Measurements from ENCODE around the gene KIF25.

The KIF25 gene
- 0 to 0.12 (median 0) reads per million in 9 experiments for total RNA-seq

- Mint-ChIP-seq H3K4me3 (peak within 1 kb of the TSS in 1 of 2 donors; percentile 23), H3K27ac (no peak within 1 kb of the TSS)
Measured at GRCh38 chr6:167997642-167998041, at the start of gene KIF25. Gene KIF25 (plus strand): TSS chr6:167997671. CDS start chr6:168029586, 31,915 bp downstream.

GRCh38 chr6:167947716-167948115 is 49.8 kb upstream of the KIF25 start:
- H3K4me3 Mint-ChIP-seq = no peak overlapping the region
- DNase-seq (no peak), ATAC-seq (replicated peaks) (no peak)
- H3K36me3 Mint-ChIP-seq (ENCODE audit: insufficient read depth) = peaks cover 14% of the 10 kb centered on the region
- H3K27me3 Mint-ChIP-seq = no peaks in the 10 kb centered on the region
- H3K4me1 Mint-ChIP-seq (ENCODE audit: low read depth in 2 of 2) = no peaks in the 10 kb centered on the region
- H3K9me3 Mint-ChIP-seq = no peaks in the 10 kb centered on the region
- no peak overlapping the region for H3K27ac Mint-ChIP-seq

More at GRCh38 chr6:167997642-167998041, at the start of gene KIF25:
- ATAC-seq (replicated peaks) = no peak
- DNase-seq = no peak
- H3K27me3 Mint-ChIP-seq = peaks cover 0 to 41% of the 10 kb centered on the region in 2 donors
- H3K9me3 Mint-ChIP-seq = no peaks in the 10 kb centered on the region
- no peaks in the 10 kb centered on the region for H3K4me1 Mint-ChIP-seq (ENCODE audit: low read depth in 2 of 2)
- no peaks in the 10 kb centered on the region for H3K36me3 Mint-ChIP-seq (ENCODE audit: insufficient read depth)

DNA sequence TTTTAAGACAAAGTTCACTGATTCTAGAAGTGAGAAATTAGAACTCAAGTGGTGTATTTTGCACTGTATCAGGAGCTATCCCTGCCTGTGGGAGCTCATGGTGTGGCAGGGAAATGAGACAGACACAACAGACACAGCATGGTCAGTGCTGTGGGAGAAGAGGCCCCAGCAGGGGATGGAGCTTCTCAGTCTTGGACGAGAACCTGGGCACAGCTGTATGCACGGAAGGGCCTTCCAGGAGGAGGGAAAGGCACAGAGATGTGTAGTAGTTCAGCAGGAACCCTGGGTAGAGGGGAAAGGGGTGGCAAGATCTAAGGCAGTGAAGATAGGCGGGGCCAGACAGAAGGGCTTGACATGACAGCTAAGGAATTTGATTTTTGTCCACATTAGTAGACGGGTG is 48.8 kb upstream of the KIF25 start:
- Mint-ChIP-seq H3K4me1 (ENCODE audit: low read depth in 2 of 2) (no peaks in the 10 kb centered on the region), H3K4me3 (no peak overlapping the region), H3K27me3 (no peaks in the 10 kb centered on the region), H3K27ac (no peak overlapping the region), H3K36me3 (ENCODE audit: insufficient read depth) (peaks cover 14% of the 10 kb centered on the region), H3K9me3 (no peaks in the 10 kb centered on the region)
- DNase-seq (no peak), ATAC-seq (replicated peaks) (no peak)

- no peaks in the 10 kb centered on the region for H3K4me1 Mint-ChIP-seq (ENCODE audit: low read depth in 2 of 2)
- H3K27ac Mint-ChIP-seq = no peak overlapping the region
- no peak for ATAC-seq (replicated peaks)
- H3K4me3 Mint-ChIP-seq = no peak overlapping the region
- no peaks in the 10 kb centered on the region for H3K9me3 Mint-ChIP-seq
- peaks cover 14% of the 10 kb centered on the region for H3K36me3 Mint-ChIP-seq (ENCODE audit: insufficient read depth)
- no peaks in the 10 kb centered on the region for H3K27me3 Mint-ChIP-seq
- no peak for DNase-seq
Measured at GRCh38 chr6:167949121-167949684, 48.3 kb upstream of the KIF25 start.

DNA sequence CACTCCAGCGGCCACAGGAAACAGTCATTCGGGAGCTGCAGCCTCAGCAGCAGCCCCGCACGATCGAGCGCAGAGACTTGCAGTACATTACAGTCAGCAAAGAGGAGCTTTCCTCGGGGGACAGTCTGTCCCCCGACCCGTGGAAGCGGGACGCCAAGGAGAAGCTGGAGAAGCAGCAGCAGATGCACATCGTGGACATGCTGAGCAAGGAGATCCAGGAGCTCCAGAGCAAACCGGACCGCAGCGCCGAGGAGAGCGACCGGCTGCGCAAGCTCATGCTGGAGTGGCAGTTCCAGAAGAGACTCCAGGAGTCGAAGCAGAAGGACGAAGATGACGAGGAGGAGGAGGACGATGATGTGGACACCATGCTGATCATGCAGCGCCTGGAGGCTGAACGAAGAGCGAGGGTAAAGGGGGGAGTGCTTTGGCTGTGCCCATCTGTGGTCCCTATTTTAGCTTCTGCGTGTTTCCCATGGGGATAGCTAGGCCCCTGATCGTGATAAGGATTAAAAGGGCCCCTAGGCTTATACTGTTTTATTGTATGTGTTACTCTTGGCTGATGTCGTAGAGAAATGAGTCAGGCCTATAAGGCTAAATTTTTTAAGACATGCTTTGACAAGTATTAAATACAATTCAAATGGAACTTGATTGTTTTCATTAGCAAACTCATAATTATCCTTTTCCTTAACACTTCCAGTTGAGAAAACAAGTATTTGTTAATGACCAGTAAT is 45.5 kb upstream of the KIF25 start:
- H3K27ac Mint-ChIP-seq = peak overlapping the region in 1 of 2 donors; percentile 27
- DNase-seq (no peak), ATAC-seq (replicated peaks) (no peak)
- no peaks in the 10 kb centered on the region for H3K4me1 Mint-ChIP-seq (ENCODE audit: low read depth in 2 of 2)
- H3K9me3 Mint-ChIP-seq = no peaks in the 10 kb centered on the region
- no peak overlapping the region for H3K4me3 Mint-ChIP-seq
- peaks cover 14% of the 10 kb centered on the region for H3K36me3 Mint-ChIP-seq (ENCODE audit: insufficient read depth)
- no peaks in the 10 kb centered on the region for H3K27me3 Mint-ChIP-seq

DNA sequence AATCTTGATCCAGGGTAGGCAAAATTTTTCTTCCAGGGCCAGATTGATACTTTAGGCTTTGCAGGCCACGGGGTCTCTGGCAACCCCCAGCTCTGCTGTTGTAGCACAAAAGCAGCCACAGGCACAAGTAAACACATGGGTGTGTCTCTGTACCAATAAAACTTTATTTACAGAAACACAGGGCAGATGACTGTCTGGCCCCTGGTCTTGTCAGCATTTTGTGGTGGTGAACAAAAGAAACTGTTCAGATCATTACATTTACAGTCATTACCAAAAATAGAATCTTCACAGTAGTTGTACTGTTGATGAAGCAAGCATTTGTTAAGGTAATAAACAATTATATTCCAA is 45.0 kb upstream of the KIF25 start:
- Mint-ChIP-seq H3K9me3 (no peaks in the 10 kb centered on the region), H3K4me1 (ENCODE audit: low read depth in 2 of 2) (no peaks in the 10 kb centered on the region), H3K4me3 (no peak overlapping the region), H3K27me3 (no peaks in the 10 kb centered on the region), H3K36me3 (ENCODE audit: insufficient read depth) (peaks cover 14% of the 10 kb centered on the region), H3K27ac (no peak overlapping the region)
- no peak for DNase-seq
- ATAC-seq (replicated peaks) = no peak

GRCh38 chr6:167953551-167953950 is 43.9 kb upstream of the KIF25 start:
- no peaks in the 10 kb centered on the region for H3K4me1 Mint-ChIP-seq (ENCODE audit: low read depth in 2 of 2)
- DNase-seq = no peak
- H3K27me3 Mint-ChIP-seq = no peaks in the 10 kb centered on the region
- no peak for ATAC-seq (replicated peaks)
- no peaks in the 10 kb centered on the region for H3K9me3 Mint-ChIP-seq
- H3K4me3 Mint-ChIP-seq = no peak overlapping the region
- H3K36me3 Mint-ChIP-seq (ENCODE audit: insufficient read depth) = peaks cover 6% of the 10 kb centered on the region
- H3K27ac Mint-ChIP-seq = no peak overlapping the region

- Mint-ChIP-seq H3K27ac (no peak overlapping the region), H3K36me3 (ENCODE audit: insufficient read depth) (peaks cover 3% of the 10 kb centered on the region), H3K4me1 (ENCODE audit: low read depth in 2 of 2) (no peaks in the 10 kb centered on the region)
Measured at GRCh38 chr6:167954151-167954550, 43.3 kb upstream of the KIF25 start.

GRCh38 chr6:167956491-167956890 is 41.0 kb upstream of the KIF25 start:
- no peak overlapping the region for H3K27ac Mint-ChIP-seq
- no peaks in the 10 kb centered on the region for H3K36me3 Mint-ChIP-seq (ENCODE audit: insufficient read depth)
- no peaks in the 10 kb centered on the region for H3K4me1 Mint-ChIP-seq (ENCODE audit: low read depth in 2 of 2)
- peaks cover 0 to 2% of the 10 kb centered on the region in 2 donors for H3K27me3 Mint-ChIP-seq
- no peak overlapping the region for H3K4me3 Mint-ChIP-seq
- no peaks in the 10 kb centered on the region for H3K9me3 Mint-ChIP-seq
- ATAC-seq (replicated peaks) (no peak), DNase-seq (no peak)

More at GRCh38 chr6:167954151-167954550, 43.3 kb upstream of the KIF25 start:
- DNase-seq (no peak), ATAC-seq (replicated peaks) (no peak)
- H3K4me3 Mint-ChIP-seq = no peak overlapping the region
- H3K27me3 Mint-ChIP-seq = no peaks in the 10 kb centered on the region
- no peaks in the 10 kb centered on the region for H3K9me3 Mint-ChIP-seq

- H3K27me3 Mint-ChIP-seq = peaks cover 0 to 4% of the 10 kb centered on the region in 2 donors
- H3K36me3 Mint-ChIP-seq (ENCODE audit: insufficient read depth) = no peaks in the 10 kb centered on the region
- H3K27ac Mint-ChIP-seq = no peak overlapping the region
- no peaks in the 10 kb centered on the region for H3K4me1 Mint-ChIP-seq (ENCODE audit: low read depth in 2 of 2)
- no peak for ATAC-seq (replicated peaks)
- H3K9me3 Mint-ChIP-seq = no peaks in the 10 kb centered on the region
- H3K4me3 Mint-ChIP-seq = no peak overlapping the region
- DNase-seq = no peak
Measured at GRCh38 chr6:167956983-167957492, 40.4 kb upstream of the KIF25 start.

- no peak overlapping the region for H3K4me3 Mint-ChIP-seq
- no peaks in the 10 kb centered on the region for H3K36me3 Mint-ChIP-seq (ENCODE audit: insufficient read depth)
- ATAC-seq (replicated peaks) = no peak
- DNase-seq = no peak
- H3K27me3 Mint-ChIP-seq = peaks cover 0 to 4% of the 10 kb centered on the region in 2 donors
- no peaks in the 10 kb centered on the region for H3K4me1 Mint-ChIP-seq (ENCODE audit: low read depth in 2 of 2)
- H3K27ac Mint-ChIP-seq = no peak overlapping the region
- H3K9me3 Mint-ChIP-seq = no peaks in the 10 kb centered on the region
Measured at GRCh38 chr6:167957626-167958025, 39.8 kb upstream of the KIF25 start.

DNA sequence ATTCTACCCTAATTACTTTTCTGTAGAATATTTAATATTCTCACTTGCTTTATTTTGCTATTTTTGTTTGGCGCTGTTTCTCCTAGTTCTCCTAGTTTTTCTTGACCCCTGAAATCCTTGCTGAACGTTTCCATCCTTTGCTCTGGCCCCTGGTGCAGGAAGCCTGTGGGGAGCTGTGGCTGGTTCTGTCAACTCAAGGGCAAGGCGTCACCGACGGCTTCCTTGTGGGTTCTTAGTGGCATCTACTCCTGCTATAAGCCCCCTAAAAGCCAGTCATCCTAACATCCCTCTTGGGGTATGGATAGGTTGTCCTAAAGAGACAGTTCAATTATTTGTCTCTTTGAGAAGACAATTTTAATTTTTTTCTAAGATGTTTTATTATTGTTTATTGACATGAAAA is 36.9 kb upstream of the KIF25 start:
- DNase-seq (no peak), ATAC-seq (replicated peaks) (no peak)
- Mint-ChIP-seq H3K27ac (no peak overlapping the region), H3K36me3 (ENCODE audit: insufficient read depth) (no peaks in the 10 kb centered on the region), H3K4me1 (ENCODE audit: low read depth in 2 of 2) (no peaks in the 10 kb centered on the region), H3K27me3 (peaks cover 0 to 4% of the 10 kb centered on the region in 2 donors), H3K4me3 (no peak overlapping the region), H3K9me3 (no peaks in the 10 kb centered on the region)

DNA sequence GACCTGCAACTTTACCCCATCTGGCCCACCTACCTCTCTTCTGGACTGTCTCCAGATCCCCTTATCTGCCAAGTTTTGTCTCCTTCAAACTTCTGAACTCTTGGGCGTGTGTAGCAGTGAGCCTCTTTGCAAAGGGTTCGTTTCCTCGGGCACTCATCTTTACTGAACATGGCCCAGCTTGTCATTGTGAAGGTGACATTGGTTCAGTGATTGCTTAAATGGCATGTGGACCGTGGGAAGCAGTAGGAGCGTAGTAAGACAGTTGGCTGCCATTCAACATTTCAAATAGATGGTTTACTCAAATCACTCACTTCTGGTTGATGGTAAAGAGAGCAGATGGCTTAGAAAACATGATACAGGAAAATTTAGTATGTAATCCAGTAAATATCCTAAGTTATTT is 34.8 kb upstream of the KIF25 start:
- ATAC-seq (replicated peaks) (no peak), DNase-seq (no peak)
- Mint-ChIP-seq H3K9me3 (no peaks in the 10 kb centered on the region), H3K4me1 (ENCODE audit: low read depth in 2 of 2) (no peaks in the 10 kb centered on the region), H3K27ac (no peak overlapping the region), H3K36me3 (ENCODE audit: insufficient read depth) (no peaks in the 10 kb centered on the region), H3K27me3 (peaks cover 0 to 4% of the 10 kb centered on the region in 2 donors), H3K4me3 (no peak overlapping the region)

DNA sequence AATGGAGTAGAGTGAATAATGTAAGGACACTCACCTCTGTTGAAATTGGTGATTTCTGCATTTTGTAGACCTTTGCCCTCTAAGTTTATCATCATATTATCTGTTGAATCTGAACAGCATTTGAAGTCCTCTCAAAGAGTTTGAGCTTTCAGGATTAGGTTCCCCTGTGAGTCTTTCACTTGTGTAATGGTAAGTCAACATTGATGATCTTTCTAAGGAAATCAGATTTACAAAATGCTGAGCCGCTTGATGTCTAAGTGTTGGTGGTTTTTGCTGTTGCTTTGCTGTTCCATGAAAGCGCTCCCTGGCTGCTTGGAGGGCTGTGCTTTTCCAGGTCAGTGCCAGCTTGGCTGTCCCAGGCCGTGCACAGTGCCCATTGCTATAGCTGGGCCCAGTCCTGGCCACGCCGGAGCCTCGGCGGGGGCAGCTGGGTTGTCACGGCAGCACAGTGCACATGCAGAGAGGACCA is 33.8 kb upstream of the KIF25 start:
- DNase-seq (no peak), ATAC-seq (replicated peaks) (no peak)
- Mint-ChIP-seq H3K9me3 (no peaks in the 10 kb centered on the region), H3K27ac (no peak overlapping the region), H3K27me3 (peaks cover 0 to 4% of the 10 kb centered on the region in 2 donors), H3K4me3 (no peak overlapping the region), H3K36me3 (ENCODE audit: insufficient read depth) (no peaks in the 10 kb centered on the region), H3K4me1 (ENCODE audit: low read depth in 2 of 2) (no peaks in the 10 kb centered on the region)
